Subcutaneous adipose tissue (tissue), 4 donors: ENCODE results near the gene KIF9. TPM values are rescaled to one million over a fixed set of nuclear protein-coding genes. Genes with fewer than 3 reads are reported as not detected.

Experiments used
- CTCF ChIP-seq: fragments of 450-650 bp; IDR thresholded peaks from one replicate; pipeline ENCODE4 v1.5.1; 2016; ENCODE audit warnings: low read depth, mild to moderate bottlenecking, control low read depth, antibody characterized with exemption, moderate library complexity
- total RNA-seq, 4 donors: library from RNA; depleted of rRNA; stranded (reverse); fragments of >200 nt; gene quantifications; one replicate each; pipeline ENCODE4 v1.1.0, GENCODE V29; 2016

The KIF9 gene
- total RNA-seq, 4 donors from 2014 or later = 0.85 to 10.8 (median 6.2) TPM

- no peak for TF ChIP-seq CTCF
Measured at GRCh38 chr3:47314056-47314764, 31.6 kb upstream of the KIF9 start.

GRCh38 chr3:47313341-47314055 is 30.9 kb upstream of the KIF9 start:
- TF ChIP-seq CTCF = no peak

- no peak for TF ChIP-seq CTCF
Measured at GRCh38 chr3:47310391-47310790, 27.8 kb upstream of the KIF9 start.

- TF ChIP-seq CTCF = no peak
Measured at GRCh38 chr3:47306022-47306421, 23.4 kb upstream of the KIF9 start.

- no peak for TF ChIP-seq CTCF
Measured at GRCh38 chr3:47301456-47301855, 18.9 kb upstream of the KIF9 start.

- TF ChIP-seq CTCF = no peak
Measured at GRCh38 chr3:47299381-47300318, 17.1 kb upstream of the KIF9 start.

GRCh38 chr3:47298439-47298838 is 15.8 kb upstream of the KIF9 start:
- TF ChIP-seq CTCF = no peak
